WTC11 (cell line): ENCODE results near the gene SOCS1. TPM values are rescaled to one million over a fixed set of nuclear protein-coding genes. Genes with fewer than 3 reads are reported as not detected.
A peak's percentile ranks its signal among the peaks of the same experiment; 100 is the strongest.

Experiments
- ATAC-seq: fragments of 200-7000 bp; cut with Tn5 transposase; 2 replicates; pipeline ENCODE4 v1.10.0; 2021; ENCODE audit warnings: mild to moderate bottlenecking, moderate library complexity
- CTCF ChIA-PET: fragments of 300-600 bp; sonication (Branson Sonifier 250); formaldehyde crosslinking; loops from one replicate; lab custom pipeline; 2021; ENCODE audit warnings: antibody characterized with exemption; lab: Charles Lee
- POLR2A ChIA-PET: fragments of 350-600 bp; sonication (Branson Sonifier 250); formaldehyde crosslinking; loops from one replicate; lab custom pipeline; 2021; ENCODE audit warnings: antibody characterized with exemption; lab: Charles Lee
- DNase-seq: peaks from one replicate; pipeline ENCODE4 v3.0.0; 2021; ENCODE audit warnings: low spot score
- H3K27ac Mint-ChIP-seq: 2 replicates; pipeline ENCODE4 v1.8.0; 2021; ENCODE audit warnings: mixed read lengths
- H3K27me3 Mint-ChIP-seq: 2 replicates; pipeline ENCODE4 v1.8.0; 2021; ENCODE audit warnings: low read depth, mild to moderate bottlenecking, moderate library complexity, mixed read lengths
- H3K36me3 Mint-ChIP-seq: 2 replicates; pipeline ENCODE4 v1.8.0; 2021; ENCODE audit warnings: mixed read lengths
- H3K4me1 Mint-ChIP-seq: 2 replicates; pipeline ENCODE4 v1.8.0; 2022; ENCODE audit warnings: mixed read lengths
- H3K4me3 Mint-ChIP-seq: 2 replicates; pipeline ENCODE4 v1.8.0; 2021; ENCODE audit warnings: mild to moderate bottlenecking, moderate library complexity, mixed read lengths
- H3K9me3 Mint-ChIP-seq: 2 replicates; pipeline ENCODE4 v1.8.0; 2021; ENCODE audit warnings: mixed read lengths
- JUN ChIP-seq: sonication (generic); formaldehyde crosslinking; IDR thresholded peaks from 2 replicates; pipeline ENCODE4 v1.8.0; 2023; ENCODE audit warnings: mild to moderate bottlenecking, missing genetic modification reagents
- NFATC4 ChIP-seq: fragments of 250-450 bp; sonication (Bioruptor Pico); IDR thresholded peaks from 2 replicates; pipeline ENCODE4 v1.9.0; 2021; ENCODE audit warnings: mild to moderate bottlenecking
- PRDM15 ChIP-seq: sonication (generic); formaldehyde crosslinking; IDR thresholded peaks from 2 replicates; pipeline ENCODE4 v1.8.0; 2022; ENCODE audit warnings: missing genetic modification reagents
- SOX15 ChIP-seq: fragments of 250-450 bp; sonication (Bioruptor Pico); IDR thresholded peaks from 2 replicates; pipeline ENCODE4 v1.9.0; 2021; ENCODE audit warnings: mild to moderate bottlenecking
- SP1 ChIP-seq: sonication (generic); formaldehyde crosslinking; conservative IDR thresholded peaks from 2 replicates; pipeline ENCODE4 v1.8.1; 2022; ENCODE audit warnings: missing genetic modification reagents
- TEAD1 ChIP-seq: sonication (generic); formaldehyde crosslinking; IDR thresholded peaks from 2 replicates; pipeline ENCODE4 v1.8.0; 2022; ENCODE audit warnings: mild to moderate bottlenecking, missing genetic modification reagents
- TEAD4 ChIP-seq: sonication (generic); formaldehyde crosslinking; IDR thresholded peaks from 2 replicates; pipeline ENCODE4 v1.8.0; 2022; ENCODE audit warnings: mild to moderate bottlenecking, missing genetic modification reagents
- ZMAT4 ChIP-seq: fragments of 250-450 bp; sonication (Bioruptor Pico); IDR thresholded peaks from 2 replicates; pipeline ENCODE4 v1.9.0; 2021; ENCODE audit warnings: mild to moderate bottlenecking
- ZNF138 ChIP-seq: sonication (generic); formaldehyde crosslinking; conservative IDR thresholded peaks from 2 replicates; pipeline ENCODE4 v1.8.1; 2022; ENCODE audit warnings: mild to moderate bottlenecking, moderate library complexity, missing genetic modification reagents
- ZNF219 ChIP-seq: sonication (generic); formaldehyde crosslinking; IDR thresholded peaks from 2 replicates; pipeline ENCODE4 v1.8.0; 2023; ENCODE audit warnings: missing genetic modification reagents, mild to moderate bottlenecking, borderline replicate concordance
- ZNF263 ChIP-seq: sonication (generic); formaldehyde crosslinking; IDR thresholded peaks from 2 replicates; pipeline ENCODE4 v1.8.1; 2022; ENCODE audit warnings: low read depth, mild to moderate bottlenecking, moderate library complexity, missing genetic modification reagents
- ZNF423 ChIP-seq: fragments of 250-450 bp; sonication (Bioruptor Pico); IDR thresholded peaks from 2 replicates; pipeline ENCODE4 v2.1.2; 2022; ENCODE audit warnings: mild to moderate bottlenecking, moderate library complexity
- total RNA-seq: library from RNA; stranded (reverse); gene quantifications from 3 replicates; pipeline ENCODE4 v1.2.3, GENCODE V29; 2021
- TF ChIP-seq, protein P1 (sequence below): sonication (generic); formaldehyde crosslinking; IDR thresholded peaks from 2 replicates; pipeline ENCODE4 v1.8.1; 2022; ENCODE audit warnings: mild to moderate bottlenecking, missing genetic modification reagents, moderate library complexity, borderline replicate concordance
- TF ChIP-seq, protein P2 (sequence below): sonication (generic); formaldehyde crosslinking; IDR thresholded peaks from 2 replicates; pipeline ENCODE4 v1.8.0; 2023; ENCODE audit warnings: missing genetic modification reagents, mild to moderate bottlenecking, borderline replicate concordance
- TF ChIP-seq, protein P3 (sequence below): fragments of 250-450 bp; sonication (Bioruptor Pico); IDR thresholded peaks from 2 replicates; pipeline ENCODE4 v1.9.0; 2021; ENCODE audit warnings: mild to moderate bottlenecking

The SOCS1 gene
- total RNA-seq, 1 experiment from 2014 or later, result 62.3 TPM

- TF ChIP-seq, protein P1, sequence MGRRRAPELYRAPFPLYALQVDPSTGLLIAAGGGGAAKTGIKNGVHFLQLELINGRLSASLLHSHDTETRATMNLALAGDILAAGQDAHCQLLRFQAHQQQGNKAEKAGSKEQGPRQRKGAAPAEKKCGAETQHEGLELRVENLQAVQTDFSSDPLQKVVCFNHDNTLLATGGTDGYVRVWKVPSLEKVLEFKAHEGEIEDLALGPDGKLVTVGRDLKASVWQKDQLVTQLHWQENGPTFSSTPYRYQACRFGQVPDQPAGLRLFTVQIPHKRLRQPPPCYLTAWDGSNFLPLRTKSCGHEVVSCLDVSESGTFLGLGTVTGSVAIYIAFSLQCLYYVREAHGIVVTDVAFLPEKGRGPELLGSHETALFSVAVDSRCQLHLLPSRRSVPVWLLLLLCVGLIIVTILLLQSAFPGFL, result 0 out of 2 replicates have a peak, but pooled peaks have one; percentile 6
Measured at GRCh38 chr16:11254913-11255736, 879 bp downstream of the SOCS1 start (continued).

DNA sequence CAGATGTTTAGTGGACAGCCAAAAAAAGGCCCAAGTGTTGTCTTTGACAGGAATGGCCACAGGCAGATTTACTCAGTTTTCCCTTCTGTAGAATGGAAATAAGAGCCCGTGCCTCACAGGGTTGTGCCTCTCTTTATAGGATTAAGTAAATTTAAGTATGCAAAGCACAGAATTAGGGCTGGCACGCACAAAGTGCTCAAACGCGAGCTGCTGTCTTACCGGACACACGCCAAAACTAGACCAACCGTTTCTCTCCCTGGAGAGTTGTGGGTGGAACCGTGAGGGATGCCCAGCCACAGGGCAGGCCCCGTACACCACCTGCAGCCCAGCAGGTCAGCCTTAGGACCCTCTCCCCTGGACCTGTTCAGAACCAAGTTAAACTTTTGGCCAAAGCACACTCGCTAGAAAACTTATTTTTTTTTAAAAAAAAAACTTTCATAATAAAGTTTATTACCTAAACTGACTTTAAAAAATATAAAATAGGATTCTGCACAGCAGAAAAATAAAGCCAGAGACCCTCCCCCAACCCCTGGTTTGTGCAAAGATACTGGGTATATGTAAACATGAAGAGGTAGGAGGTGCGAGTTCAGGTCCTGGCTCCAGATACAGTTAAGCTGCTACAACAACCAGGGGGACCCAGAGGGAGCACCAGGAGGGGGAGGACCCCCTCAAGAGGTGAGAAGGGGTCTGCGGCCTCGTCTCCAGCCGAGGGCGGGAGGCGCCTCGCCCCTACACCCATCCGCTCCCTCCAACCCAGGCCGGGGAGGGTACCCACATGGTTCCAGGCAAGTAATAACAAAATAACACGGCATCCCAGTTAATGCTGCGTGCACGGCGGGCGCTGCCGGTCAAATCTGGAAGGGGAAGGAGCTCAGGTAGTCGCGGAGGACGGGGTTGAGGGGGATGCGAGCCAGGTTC lies 1.8 kb downstream of the SOCS1 start:
- ATAC-seq, result no peak
- CTCF ChIA-PET, result interaction anchor here (0.7 to 5.1 kb wide), 18 partner anchors 8 to 301 kb away, joined by 3 to 104 read pairs (median 7); partner anchors contain the start of gene PRM2
- H3K27ac Mint-ChIP-seq, result peak overlapping the region; percentile 84; the same call in 1 of the 2 replicates
- H3K4me3 Mint-ChIP-seq, result peak overlapping the region; percentile 77
- H3K27me3 Mint-ChIP-seq, result no peaks in the 10 kb centered on the region
- peaks cover 19% of the 10 kb centered on the region for H3K36me3 Mint-ChIP-seq
- TF ChIP-seq JUN (CRISPR knock-in tag) (no peak), SP1 (CRISPR knock-in tag) (no peak), ZNF423 (CRISPR knock-in tag) (no peak), PRDM15 (no peak), ZNF219 (0 out of 2 replicates have a peak, but pooled peaks have one; percentile 23), TEAD4 (CRISPR knock-in tag) (no peak), ZMAT4 (CRISPR knock-in tag) (no peak), TEAD1 (CRISPR knock-in tag) (0 out of 2 replicates have a peak, but pooled peaks have one; percentile 38), ZNF138 (CRISPR knock-in tag) (no peak), ZNF263 (0 out of 2 replicates have a peak, but pooled peaks have one; percentile 9)
- no peaks in the 10 kb centered on the region for H3K9me3 Mint-ChIP-seq
- DNase-seq, result no peak
- peaks cover 38% of the 10 kb centered on the region for H3K4me1 Mint-ChIP-seq
- POLR2A ChIA-PET, result interaction anchor here (0.7 to 3.0 kb wide), 7 partner anchors 15 to 305 kb away, joined by 3 to 27 read pairs (median 4); partner anchors contain the start of gene TNP2

DNA sequence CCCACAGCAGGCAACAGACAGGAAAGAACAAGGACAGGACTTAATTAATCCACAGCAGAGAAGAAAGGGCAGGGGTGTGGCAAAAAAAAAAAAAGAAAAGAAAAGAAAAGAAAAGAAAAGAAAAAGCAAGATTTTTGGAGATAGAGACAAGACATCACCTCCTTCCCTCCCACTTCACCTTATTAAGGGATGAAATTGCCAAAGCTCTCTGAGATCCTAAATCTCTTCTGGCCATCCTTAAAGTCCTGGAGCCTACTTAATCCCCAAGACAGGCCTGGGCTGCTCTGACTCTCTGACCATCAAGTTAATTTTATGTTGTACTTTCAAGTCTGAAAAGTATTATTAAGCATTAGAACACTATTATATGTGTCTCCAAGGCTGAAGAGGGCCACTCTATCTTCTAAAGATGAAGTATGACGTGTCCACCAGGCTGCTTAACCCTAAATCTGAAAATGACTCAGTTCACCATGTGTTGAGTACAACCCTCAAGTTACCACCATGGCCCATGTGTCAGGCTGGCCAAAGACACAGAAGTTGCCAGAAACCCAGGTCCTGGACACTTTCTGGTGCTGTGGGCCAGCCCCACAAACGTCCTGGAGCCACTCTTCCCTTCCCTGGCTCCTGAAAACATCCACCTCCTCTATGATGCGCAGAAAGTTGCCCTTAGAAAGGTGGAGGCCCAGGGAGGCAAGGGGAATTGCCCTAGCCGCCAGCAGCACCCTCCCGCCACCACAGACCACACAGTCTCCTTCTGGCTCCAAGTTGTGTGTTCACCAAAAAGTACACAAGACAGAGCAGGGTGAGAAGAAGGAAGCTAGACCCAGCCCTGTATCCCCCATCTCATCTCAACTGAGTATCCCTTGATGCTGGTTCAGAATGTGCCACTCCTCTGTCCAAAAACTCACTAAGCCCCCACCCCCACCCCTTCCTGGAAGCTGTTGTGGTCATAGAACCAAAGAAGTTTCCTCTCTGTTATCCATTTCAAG lies 2.7 kb downstream of the SOCS1 start:
- H3K4me1 Mint-ChIP-seq, result peaks cover 41% of the 10 kb centered on the region
- H3K36me3 Mint-ChIP-seq, result peaks cover 19% of the 10 kb centered on the region
- no peaks in the 10 kb centered on the region for H3K27me3 Mint-ChIP-seq
- ChIA-PET CTCF (interaction anchor here (1.9 kb wide), 1 partner anchor 103 kb away, joined by 9 read pairs; no protein-coding TSS in a partner anchor), POLR2A (interaction anchor here (0.8 to 1.0 kb wide), 2 partner anchors 16 to 304 kb away, joined by 3 to 4 read pairs; partner anchors contain the start of gene TNP2)
- ATAC-seq, result no peak
- H3K27ac Mint-ChIP-seq, result peak overlapping the region; percentile 84
- H3K9me3 Mint-ChIP-seq, result no peaks in the 10 kb centered on the region
- no peak for DNase-seq
- H3K4me3 Mint-ChIP-seq, result peak overlapping the region; percentile 77
- TF ChIP-seq, protein P2, sequence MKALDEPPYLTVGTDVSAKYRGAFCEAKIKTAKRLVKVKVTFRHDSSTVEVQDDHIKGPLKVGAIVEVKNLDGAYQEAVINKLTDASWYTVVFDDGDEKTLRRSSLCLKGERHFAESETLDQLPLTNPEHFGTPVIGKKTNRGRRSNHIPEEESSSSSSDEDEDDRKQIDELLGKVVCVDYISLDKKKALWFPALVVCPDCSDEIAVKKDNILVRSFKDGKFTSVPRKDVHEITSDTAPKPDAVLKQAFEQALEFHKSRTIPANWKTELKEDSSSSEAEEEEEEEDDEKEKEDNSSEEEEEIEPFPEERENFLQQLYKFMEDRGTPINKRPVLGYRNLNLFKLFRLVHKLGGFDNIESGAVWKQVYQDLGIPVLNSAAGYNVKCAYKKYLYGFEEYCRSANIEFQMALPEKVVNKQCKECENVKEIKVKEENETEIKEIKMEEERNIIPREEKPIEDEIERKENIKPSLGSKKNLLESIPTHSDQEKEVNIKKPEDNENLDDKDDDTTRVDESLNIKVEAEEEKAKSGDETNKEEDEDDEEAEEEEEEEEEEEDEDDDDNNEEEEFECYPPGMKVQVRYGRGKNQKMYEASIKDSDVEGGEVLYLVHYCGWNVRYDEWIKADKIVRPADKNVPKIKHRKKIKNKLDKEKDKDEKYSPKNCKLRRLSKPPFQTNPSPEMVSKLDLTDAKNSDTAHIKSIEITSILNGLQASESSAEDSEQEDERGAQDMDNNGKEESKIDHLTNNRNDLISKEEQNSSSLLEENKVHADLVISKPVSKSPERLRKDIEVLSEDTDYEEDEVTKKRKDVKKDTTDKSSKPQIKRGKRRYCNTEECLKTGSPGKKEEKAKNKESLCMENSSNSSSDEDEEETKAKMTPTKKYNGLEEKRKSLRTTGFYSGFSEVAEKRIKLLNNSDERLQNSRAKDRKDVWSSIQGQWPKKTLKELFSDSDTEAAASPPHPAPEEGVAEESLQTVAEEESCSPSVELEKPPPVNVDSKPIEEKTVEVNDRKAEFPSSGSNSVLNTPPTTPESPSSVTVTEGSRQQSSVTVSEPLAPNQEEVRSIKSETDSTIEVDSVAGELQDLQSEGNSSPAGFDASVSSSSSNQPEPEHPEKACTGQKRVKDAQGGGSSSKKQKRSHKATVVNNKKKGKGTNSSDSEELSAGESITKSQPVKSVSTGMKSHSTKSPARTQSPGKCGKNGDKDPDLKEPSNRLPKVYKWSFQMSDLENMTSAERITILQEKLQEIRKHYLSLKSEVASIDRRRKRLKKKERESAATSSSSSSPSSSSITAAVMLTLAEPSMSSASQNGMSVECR (CRISPR knock-in tag), result no peak
- no peak for TF ChIP-seq SOX15 (CRISPR knock-in tag)
- TF ChIP-seq, protein P3, sequence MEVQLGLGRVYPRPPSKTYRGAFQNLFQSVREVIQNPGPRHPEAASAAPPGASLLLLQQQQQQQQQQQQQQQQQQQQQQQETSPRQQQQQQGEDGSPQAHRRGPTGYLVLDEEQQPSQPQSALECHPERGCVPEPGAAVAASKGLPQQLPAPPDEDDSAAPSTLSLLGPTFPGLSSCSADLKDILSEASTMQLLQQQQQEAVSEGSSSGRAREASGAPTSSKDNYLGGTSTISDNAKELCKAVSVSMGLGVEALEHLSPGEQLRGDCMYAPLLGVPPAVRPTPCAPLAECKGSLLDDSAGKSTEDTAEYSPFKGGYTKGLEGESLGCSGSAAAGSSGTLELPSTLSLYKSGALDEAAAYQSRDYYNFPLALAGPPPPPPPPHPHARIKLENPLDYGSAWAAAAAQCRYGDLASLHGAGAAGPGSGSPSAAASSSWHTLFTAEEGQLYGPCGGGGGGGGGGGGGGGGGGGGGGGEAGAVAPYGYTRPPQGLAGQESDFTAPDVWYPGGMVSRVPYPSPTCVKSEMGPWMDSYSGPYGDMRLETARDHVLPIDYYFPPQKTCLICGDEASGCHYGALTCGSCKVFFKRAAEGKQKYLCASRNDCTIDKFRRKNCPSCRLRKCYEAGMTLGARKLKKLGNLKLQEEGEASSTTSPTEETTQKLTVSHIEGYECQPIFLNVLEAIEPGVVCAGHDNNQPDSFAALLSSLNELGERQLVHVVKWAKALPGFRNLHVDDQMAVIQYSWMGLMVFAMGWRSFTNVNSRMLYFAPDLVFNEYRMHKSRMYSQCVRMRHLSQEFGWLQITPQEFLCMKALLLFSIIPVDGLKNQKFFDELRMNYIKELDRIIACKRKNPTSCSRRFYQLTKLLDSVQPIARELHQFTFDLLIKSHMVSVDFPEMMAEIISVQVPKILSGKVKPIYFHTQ, result no peak
- TF ChIP-seq NFATC4 (CRISPR knock-in tag), result no peak
